ENCODE results near the gene SRPRB.

DNA sequence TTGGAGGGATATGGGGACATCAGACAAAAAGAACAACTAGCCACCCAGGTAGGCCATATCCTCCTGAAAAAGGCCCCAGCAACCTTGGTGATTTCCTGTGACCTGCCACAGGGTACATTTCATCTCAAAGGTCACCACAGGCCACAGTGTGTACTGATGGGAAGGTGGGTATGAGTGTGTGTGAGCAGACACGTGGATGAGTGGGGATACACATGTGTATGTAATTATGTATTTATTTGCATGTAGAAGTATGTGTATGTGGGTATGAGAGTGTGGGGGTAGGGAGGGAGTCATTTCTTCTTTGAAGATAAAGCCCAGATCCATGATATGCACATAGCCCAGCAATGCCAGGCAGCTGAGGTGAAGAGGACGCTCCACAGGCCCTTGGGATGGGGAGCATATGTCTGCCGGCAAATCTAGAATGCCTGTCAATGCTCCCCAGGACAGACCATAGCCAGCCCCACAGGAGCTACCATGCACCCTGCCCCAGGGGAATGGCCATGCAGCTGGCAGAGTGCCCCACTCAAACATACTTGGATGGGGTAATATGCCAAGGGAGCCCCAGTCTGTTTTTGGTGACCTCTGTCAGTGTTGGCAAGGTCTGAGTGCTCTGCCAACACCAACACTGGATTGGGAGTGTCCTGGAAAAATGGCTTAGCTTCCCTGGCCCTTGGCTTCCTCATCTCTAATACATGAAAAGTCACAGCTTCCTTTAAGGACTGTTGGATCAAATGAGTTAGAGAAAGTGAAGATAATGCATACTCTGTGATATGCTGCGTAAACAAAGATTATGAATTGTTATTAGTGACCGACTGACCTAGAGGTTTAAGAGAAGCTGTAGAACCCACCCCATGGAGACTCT lies 47.7 kb downstream of the SRPRB start:
- no peak for TF ChIP-seq POLR2AphosphoS5 (IDR thresholded peaks at IDR 0.05; ENCODE audit: low read depth)
- TF ChIP-seq, protein P1, sequence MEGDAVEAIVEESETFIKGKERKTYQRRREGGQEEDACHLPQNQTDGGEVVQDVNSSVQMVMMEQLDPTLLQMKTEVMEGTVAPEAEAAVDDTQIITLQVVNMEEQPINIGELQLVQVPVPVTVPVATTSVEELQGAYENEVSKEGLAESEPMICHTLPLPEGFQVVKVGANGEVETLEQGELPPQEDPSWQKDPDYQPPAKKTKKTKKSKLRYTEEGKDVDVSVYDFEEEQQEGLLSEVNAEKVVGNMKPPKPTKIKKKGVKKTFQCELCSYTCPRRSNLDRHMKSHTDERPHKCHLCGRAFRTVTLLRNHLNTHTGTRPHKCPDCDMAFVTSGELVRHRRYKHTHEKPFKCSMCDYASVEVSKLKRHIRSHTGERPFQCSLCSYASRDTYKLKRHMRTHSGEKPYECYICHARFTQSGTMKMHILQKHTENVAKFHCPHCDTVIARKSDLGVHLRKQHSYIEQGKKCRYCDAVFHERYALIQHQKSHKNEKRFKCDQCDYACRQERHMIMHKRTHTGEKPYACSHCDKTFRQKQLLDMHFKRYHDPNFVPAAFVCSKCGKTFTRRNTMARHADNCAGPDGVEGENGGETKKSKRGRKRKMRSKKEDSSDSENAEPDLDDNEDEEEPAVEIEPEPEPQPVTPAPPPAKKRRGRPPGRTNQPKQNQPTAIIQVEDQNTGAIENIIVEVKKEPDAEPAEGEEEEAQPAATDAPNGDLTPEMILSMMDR (IDR thresholded peaks at IDR 0.05; ENCODE audit: insufficient read depth, low read length) = no peak
- TF ChIP-seq, protein P2, sequence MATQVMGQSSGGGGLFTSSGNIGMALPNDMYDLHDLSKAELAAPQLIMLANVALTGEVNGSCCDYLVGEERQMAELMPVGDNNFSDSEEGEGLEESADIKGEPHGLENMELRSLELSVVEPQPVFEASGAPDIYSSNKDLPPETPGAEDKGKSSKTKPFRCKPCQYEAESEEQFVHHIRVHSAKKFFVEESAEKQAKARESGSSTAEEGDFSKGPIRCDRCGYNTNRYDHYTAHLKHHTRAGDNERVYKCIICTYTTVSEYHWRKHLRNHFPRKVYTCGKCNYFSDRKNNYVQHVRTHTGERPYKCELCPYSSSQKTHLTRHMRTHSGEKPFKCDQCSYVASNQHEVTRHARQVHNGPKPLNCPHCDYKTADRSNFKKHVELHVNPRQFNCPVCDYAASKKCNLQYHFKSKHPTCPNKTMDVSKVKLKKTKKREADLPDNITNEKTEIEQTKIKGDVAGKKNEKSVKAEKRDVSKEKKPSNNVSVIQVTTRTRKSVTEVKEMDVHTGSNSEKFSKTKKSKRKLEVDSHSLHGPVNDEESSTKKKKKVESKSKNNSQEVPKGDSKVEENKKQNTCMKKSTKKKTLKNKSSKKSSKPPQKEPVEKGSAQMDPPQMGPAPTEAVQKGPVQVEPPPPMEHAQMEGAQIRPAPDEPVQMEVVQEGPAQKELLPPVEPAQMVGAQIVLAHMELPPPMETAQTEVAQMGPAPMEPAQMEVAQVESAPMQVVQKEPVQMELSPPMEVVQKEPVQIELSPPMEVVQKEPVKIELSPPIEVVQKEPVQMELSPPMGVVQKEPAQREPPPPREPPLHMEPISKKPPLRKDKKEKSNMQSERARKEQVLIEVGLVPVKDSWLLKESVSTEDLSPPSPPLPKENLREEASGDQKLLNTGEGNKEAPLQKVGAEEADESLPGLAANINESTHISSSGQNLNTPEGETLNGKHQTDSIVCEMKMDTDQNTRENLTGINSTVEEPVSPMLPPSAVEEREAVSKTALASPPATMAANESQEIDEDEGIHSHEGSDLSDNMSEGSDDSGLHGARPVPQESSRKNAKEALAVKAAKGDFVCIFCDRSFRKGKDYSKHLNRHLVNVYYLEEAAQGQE (IDR thresholded peaks at IDR 0.05; ENCODE audit: insufficient replicate concordance, low read depth) = no peak

All from HL-60 (cell line).